Activated T-cell treated with anti-CD3 and anti-CD28 coated beads, Interleukin-2, amount 50 U/mL, for 4 hours (primary cell): ENCODE data around the gene FOXJ1. TPM values are rescaled to one million over a fixed set of nuclear protein-coding genes. Genes with fewer than 3 reads are reported as not detected.
"Not testable (repeated sequence)": the region's sequence is repeated elsewhere in the genome, so short reads cannot be mapped to it uniquely, and the experiment has no call there.

Experiments
- ATAC-seq, 2 donors: fragments of 200-7000 bp; cut with Tn5 transposase; one replicate each; pipeline ENCODE4 v1.10.0; 2021
- DNase-seq: peaks from one replicate; pipeline ENCODE4 v3.0.0-alpha.2; 2020
- H3K27me3 Mint-ChIP-seq: one replicate; pipeline ENCODE4 v1.8.0; 2021; ENCODE audit warnings: low read depth, mixed read lengths
- H3K36me3 Mint-ChIP-seq: one replicate; pipeline ENCODE4 v1.8.0; 2022; ENCODE audit warnings: mixed read lengths; ENCODE audit not compliant: insufficient read depth
- H3K4me1 Mint-ChIP-seq: one replicate; pipeline ENCODE4 v1.8.0; 2021; ENCODE audit warnings: low read depth, mixed read lengths
- H3K4me3 Mint-ChIP-seq: one replicate; pipeline ENCODE4 v1.8.0; 2021; ENCODE audit warnings: mild to moderate bottlenecking, moderate library complexity, mixed read lengths
- H3K9me3 Mint-ChIP-seq: one replicate; pipeline ENCODE4 v1.8.0; 2021; ENCODE audit warnings: mixed read lengths
- total RNA-seq, 3 donors: library from RNA; stranded (reverse); gene quantifications; one replicate each; pipeline ENCODE4 v1.2.1, GENCODE V29; 2021

Gene FOXJ1
- 1 to 10 TPM in 2 of 3 donors, under 1 TPM in 1; 0.71 to 2.8 (median 1.8) TPM for total RNA-seq

DNA sequence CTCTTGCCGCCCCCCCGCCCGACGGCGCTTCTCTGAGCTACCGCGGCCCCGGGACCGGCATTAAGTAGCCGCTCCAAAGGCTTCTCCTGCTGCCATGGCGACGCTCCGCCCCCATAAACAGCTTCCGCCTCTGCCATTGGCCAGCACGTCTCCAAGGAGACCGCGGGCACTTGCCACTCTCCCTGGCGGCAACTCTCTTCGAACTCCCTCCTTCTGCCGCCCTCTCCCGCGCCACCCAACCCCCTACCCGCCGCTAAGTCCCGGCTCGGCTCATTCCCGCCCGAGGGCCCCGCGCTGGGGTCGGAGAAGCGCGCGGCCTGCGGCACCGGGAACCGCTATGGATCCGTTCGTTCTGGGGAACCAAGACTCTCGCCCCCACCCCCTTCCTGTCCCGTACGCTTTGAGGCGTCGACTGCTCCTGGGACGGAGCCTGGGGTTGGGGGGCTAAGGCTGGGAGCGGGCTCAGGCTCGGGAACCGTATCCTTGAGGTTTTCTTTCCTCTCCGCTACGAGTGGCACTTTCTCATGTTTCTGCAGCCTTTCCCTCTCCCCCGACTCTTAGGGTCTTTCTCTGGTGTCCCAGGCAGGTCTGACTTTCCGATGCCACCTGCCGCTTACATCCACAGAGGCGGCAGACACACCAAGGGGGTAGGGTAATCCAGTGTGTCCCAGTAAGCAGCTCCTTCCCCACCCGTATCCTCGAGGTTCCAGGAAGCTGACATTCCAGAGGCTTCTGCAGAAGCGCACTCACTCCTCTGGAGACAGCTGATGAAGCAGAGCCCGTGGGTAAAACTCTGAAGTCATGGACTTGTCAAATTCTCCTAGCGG is at the start of gene FOXJ1:
TSS of gene FOXJ1 (minus strand) at position 34 of the 827 bp plus-strand sequence. CDS start 850 bp downstream, outside the sequence.
- no peaks in the 10 kb centered on the region for H3K36me3 Mint-ChIP-seq
- H3K4me3 Mint-ChIP-seq, result peak within 1 kb of the TSS; percentile 75

DNA sequence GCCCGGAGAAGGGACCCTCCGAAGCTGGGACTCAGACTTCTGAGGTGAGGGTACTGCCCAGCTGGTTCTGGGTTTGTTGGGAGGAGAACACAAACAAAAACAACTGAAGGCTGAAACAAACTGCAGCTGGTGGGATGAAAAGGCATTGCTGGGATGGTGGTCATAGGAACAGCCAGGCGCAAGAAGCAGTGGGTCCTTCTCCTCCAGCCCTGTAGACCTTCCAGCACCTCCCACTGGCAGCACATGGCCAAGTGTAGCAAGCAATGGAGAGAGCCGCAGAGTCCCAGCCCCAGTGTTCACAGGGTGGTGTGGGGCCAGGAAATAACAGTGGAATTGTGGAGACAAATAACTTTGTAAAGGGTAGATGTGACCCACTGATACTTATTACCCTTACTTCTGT is 48.7 kb upstream of the FOXJ1 start:
- DNase-seq (no peak), ATAC-seq (no peak)
- Mint-ChIP-seq H3K9me3 (no peaks in the 10 kb centered on the region), H3K4me1 (peaks cover 74% of the 10 kb centered on the region), H3K36me3 (peaks cover 10% of the 10 kb centered on the region), H3K4me3 (no peak overlapping the region), H3K27me3 (no peaks in the 10 kb centered on the region)

More for the DNA sequence above, at the start of gene FOXJ1:
- Mint-ChIP-seq H3K27me3 (peaks cover 6% of the 10 kb centered on the region), H3K4me1 (peaks cover 54% of the 10 kb centered on the region), H3K9me3 (no peaks in the 10 kb centered on the region)
- peak; percentile 87 for DNase-seq
- ATAC-seq, result peak; percentile 78 to 79

DNA sequence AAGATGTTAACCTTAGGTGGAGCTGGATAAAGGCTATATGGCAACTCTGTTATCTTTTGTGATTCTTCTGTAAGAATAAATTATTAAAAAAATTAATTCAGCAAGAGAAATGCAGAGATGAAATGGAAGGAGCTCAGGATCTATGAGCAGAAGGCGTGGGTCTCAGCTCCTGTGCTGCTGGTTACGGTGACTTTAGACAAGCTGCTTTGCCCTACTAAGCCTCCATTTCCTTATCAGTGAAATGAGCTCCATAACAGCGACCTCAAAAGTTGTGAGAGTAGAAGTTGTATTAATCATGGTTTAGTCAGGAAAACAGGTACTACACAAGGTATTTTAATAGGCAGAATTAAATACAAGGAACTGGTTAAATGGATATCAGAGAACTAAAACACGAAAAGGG is 48.2 kb upstream of the FOXJ1 start:
- no peaks in the 10 kb centered on the region for H3K27me3 Mint-ChIP-seq
- H3K9me3 Mint-ChIP-seq, result no peaks in the 10 kb centered on the region
- H3K36me3 Mint-ChIP-seq, result peaks cover 14% of the 10 kb centered on the region
- no peak overlapping the region for H3K4me3 Mint-ChIP-seq
- DNase-seq (no peak), ATAC-seq (no peak)
- peaks cover 76% of the 10 kb centered on the region for H3K4me1 Mint-ChIP-seq

DNA sequence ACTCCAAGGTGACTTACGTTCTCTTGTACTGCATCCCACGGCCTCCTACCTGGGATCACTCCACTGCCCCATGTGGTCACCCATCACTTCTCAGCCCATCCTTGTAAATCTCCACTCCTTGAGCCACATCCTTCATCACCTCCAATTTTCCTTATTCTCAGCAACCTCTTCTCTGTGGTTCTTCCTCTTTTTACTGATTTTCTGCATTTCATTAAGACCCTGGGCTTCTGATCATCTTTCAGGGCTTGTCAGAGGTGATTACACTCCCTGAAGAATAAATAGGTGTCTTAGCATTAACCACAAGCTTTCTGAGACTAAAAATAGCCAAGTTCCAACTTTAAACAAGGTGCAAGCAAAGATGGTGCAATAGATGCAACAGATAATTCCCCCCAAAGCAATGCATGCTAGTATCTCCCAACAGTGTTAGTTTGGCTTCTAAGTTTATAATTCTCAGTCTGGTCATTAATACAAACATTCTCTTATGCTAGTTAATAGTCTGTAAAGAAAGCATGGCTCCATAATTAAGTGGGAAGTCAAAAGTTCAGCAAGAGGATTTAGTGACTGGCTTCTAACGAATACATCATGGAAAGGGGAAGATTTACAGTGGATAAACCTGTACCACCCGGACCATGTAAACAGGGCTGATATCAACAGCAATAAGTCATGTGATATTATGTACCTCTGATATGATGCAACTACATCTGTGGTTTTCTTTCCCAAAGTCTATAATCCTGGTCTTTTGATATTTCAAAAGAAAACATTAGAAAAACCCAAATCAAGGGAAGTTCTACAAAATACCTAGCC is 47.4 kb upstream of the FOXJ1 start:
- Mint-ChIP-seq H3K27me3 (no peaks in the 10 kb centered on the region), H3K36me3 (peaks cover 11% of the 10 kb centered on the region), H3K9me3 (no peaks in the 10 kb centered on the region), H3K4me3 (peak overlapping the region; percentile 29), H3K4me1 (peaks cover 69% of the 10 kb centered on the region)
- DNase-seq (no peak), ATAC-seq (no peak)

DNA sequence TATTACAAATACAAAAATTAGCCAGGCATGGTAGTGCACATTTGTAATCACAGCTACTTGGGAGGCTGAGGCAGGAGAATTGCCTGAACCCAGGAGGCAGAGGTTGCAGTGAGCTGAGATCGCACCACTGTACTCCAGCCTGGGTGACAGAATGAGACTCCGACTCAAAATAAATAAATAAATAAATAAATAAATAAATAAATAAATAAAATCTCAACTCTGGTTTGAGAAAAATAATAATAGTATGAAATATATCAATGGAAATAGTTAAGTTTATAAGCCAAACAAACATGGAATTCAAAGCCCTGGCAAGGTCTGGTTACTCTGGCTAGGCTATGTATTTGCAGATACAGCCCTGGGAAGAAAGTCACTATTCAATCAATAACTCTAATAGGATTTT is 45.7 kb upstream of the FOXJ1 start:
- not testable (repeated sequence) for H3K27me3 Mint-ChIP-seq, H3K9me3 Mint-ChIP-seq, H3K4me3 Mint-ChIP-seq, DNase-seq, ATAC-seq
- Mint-ChIP-seq H3K4me1 (peaks cover 61% of the 10 kb centered on the region), H3K36me3 (peaks cover 11% of the 10 kb centered on the region)

DNA sequence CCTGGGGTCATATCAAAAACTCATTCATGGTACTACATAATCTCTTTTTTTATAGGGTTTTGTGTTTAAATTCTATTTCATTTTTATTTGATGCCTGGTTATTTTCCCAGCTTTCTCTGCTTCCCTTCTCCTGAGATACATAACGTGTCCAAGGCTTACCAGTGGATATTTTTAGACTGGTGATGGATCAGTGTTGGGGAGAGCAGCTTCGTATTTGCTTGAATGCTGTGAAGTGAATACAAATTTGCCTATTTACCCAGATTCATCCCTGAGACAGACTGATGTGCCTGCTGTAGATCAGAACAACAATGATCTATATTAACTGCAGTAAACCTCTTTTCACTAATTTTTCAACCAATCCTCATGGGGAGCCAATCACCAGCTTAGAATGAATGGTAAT is 43.2 kb upstream of the FOXJ1 start:
- Mint-ChIP-seq H3K36me3 (peaks cover 11% of the 10 kb centered on the region), H3K4me3 (no peak overlapping the region), H3K4me1 (peaks cover 64% of the 10 kb centered on the region), H3K9me3 (no peaks in the 10 kb centered on the region), H3K27me3 (no peaks in the 10 kb centered on the region)
- no peak for DNase-seq
- ATAC-seq, result no peak

DNA sequence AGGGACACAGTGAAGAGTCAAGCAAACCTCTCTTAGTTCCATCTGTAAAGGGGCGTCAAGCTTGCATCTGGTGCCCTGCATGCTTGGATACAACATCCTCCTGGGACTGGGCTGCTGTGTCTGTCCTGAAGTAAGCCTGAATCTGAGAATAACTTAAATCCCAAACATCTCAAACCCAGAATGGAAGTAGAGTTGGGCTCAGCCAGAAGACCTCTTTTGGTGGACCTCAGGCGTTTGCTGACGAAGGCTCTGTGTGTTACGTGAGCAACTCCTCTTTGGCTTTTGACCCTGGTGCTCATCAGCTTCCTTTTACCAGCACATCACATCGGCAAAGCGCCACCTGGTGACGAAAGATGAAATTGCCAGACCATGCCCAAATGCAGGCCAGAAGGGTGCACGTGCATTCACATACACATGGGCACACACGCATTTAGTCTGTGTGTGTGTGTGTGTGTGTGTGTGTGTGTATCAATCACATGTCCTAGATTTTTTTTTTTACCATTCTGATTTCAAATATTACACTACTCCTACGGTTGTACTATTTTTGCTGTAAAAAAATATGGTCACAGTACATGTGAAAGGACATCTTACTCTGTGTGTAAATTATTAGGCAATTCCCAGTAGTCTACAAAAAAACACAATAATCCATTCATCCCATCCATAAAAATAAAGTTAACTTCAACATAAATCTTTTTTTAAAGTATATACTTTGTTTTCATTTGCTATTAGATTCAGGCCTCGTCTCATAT is 41.1 kb upstream of the FOXJ1 start:
- ATAC-seq (peak; percentile 81 to 86), DNase-seq (peak; percentile 96)
- no peaks in the 10 kb centered on the region for H3K9me3 Mint-ChIP-seq

DNA sequence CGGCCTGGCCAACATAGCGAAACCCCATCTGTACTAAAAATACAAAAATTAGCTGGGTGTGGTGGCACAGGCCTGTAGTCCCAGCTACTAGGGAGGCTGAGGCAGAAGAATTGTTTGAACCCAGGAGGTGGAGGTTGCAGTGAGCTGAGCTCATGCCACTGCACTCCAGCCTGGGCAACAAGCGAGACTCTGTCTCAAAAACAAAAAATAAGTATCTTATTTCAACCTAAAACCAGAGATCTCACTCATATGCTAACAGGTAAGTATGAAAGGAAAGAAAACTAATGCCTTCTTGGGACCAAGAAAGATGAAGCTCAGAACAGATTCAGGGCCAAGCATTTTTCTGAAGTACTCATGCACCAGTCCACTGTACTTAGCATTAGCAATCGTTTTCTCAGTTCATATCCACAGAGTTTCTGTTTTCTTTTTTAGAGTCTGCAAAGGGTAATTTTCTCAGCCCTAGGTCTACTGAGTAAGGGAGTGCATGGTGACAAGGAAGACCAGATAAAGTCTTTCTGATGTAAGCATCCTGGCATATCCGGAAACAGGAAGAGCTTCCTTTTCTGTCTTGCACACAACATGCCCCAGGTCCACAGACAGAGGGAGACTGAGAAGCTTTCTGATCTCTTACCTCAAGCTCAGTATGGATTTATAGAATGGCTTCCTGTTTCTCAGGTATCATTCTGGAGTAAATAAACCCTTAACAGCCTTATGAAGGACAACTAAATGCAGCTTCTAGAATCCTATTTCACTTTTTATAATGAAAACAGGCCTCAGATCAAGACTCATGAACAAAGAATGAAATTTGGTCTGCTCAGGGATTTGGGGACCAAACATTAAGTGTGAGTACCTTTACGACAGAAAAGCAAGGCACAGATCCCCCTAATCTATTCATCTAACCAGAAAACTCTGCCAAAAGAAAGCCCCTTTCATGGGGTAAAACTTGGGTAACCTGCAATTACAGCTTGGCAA is 38.7 kb upstream of the FOXJ1 start:
- H3K4me1 Mint-ChIP-seq, result peaks cover 62% of the 10 kb centered on the region
- H3K36me3 Mint-ChIP-seq, result peaks cover 5% of the 10 kb centered on the region
- DNase-seq (no peak), ATAC-seq (peak; percentile 79 to 81)
- H3K27me3 Mint-ChIP-seq, result no peaks in the 10 kb centered on the region
- H3K4me3 Mint-ChIP-seq, result peak overlapping the region; percentile 53
- H3K9me3 Mint-ChIP-seq, result no peaks in the 10 kb centered on the region

More for the DNA sequence above, 41.1 kb upstream of the FOXJ1 start:
- Mint-ChIP-seq H3K36me3 (peaks cover 8% of the 10 kb centered on the region), H3K4me1 (peaks cover 65% of the 10 kb centered on the region), H3K4me3 (no peak overlapping the region), H3K27me3 (no peaks in the 10 kb centered on the region)

DNA sequence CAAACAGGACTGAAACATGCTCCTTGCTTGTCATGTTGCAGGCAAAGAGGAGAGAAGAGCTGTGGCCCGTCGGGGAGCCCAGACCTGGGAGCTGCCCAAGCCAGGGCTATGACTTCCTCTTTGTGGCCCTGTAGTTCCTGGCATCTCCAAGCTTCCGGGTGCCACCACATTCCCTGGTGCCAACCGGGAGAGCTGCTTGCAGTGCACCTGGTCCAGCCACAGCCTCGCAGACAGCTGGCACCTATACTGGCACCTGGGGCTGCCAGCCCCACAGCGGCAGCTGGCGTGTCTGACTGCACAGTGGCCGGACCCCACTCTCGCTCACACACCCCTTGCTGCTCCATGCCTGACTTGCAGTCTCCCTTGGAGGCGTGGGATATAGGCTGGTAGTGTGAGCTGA is 37.1 kb upstream of the FOXJ1 start:
- Mint-ChIP-seq H3K36me3 (no peaks in the 10 kb centered on the region), H3K4me3 (no peak overlapping the region), H3K9me3 (no peaks in the 10 kb centered on the region), H3K4me1 (peaks cover 55% of the 10 kb centered on the region), H3K27me3 (no peaks in the 10 kb centered on the region)
- no peak for ATAC-seq
- DNase-seq, result no peak

- peaks cover 50% of the 10 kb centered on the region for H3K4me1 Mint-ChIP-seq
- DNase-seq (no peak), ATAC-seq (no peak)
- H3K27me3 Mint-ChIP-seq, result no peaks in the 10 kb centered on the region
- no peak overlapping the region for H3K4me3 Mint-ChIP-seq
- no peaks in the 10 kb centered on the region for H3K9me3 Mint-ChIP-seq
- no peaks in the 10 kb centered on the region for H3K36me3 Mint-ChIP-seq
Measured at GRCh38 chr17:76176701-76177574, 35.9 kb upstream of the FOXJ1 start.

DNA sequence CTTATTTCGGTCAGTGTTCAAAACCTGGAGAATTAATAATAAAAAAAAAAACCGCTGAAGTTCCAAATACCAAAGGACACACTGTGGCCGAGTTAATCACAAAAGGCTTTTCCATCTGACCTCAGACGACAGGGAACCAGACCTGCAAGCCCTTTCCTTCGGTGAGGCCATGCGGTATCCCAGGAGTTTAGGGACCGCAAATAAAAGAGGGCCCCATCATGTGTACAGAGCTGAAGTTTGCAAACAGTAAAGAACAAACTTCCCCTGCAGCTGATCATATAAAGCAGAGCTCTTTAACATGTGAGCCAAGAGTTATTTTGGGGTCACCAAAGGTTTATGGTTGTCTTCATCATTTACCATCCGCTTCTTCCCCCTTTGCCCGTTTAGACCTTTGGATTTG is 33.0 kb upstream of the FOXJ1 start:
- DNase-seq, result no peak
- ATAC-seq, result no peak
- Mint-ChIP-seq H3K27me3 (no peaks in the 10 kb centered on the region), H3K36me3 (peaks cover 2% of the 10 kb centered on the region), H3K9me3 (no peaks in the 10 kb centered on the region), H3K4me1 (peaks cover 25% of the 10 kb centered on the region), H3K4me3 (no peak overlapping the region)

DNA sequence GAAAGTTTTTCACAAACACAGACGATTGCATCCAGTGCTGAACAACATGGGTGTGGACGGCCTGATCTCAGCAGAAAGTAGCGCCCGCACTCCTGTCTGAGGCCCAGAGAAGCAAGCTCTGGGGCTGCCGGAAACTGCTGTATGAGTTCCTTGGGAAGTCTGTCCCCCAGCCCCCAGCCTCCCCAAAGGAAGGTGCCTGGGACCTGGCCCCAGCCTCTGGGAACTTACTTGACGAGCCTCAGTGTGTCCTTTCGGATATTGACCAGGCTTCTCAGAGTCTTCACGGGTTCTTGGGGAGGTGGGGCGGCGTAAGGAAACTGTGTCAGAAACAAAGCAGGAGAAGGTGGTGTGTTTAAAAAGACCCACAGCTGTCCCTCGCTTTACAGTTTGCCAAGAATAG is 32.4 kb upstream of the FOXJ1 start:
- H3K4me3 Mint-ChIP-seq, result no peak overlapping the region

More for the DNA sequence above, 32.4 kb upstream of the FOXJ1 start:
- Mint-ChIP-seq H3K4me1 (peaks cover 21% of the 10 kb centered on the region), H3K27me3 (no peaks in the 10 kb centered on the region), H3K9me3 (no peaks in the 10 kb centered on the region), H3K36me3 (peaks cover 6% of the 10 kb centered on the region)
- DNase-seq, result no peak
- ATAC-seq, result no peak
